ENCODE measurements around the gene CRYBG3.

Gene CRYBG3

DNA sequence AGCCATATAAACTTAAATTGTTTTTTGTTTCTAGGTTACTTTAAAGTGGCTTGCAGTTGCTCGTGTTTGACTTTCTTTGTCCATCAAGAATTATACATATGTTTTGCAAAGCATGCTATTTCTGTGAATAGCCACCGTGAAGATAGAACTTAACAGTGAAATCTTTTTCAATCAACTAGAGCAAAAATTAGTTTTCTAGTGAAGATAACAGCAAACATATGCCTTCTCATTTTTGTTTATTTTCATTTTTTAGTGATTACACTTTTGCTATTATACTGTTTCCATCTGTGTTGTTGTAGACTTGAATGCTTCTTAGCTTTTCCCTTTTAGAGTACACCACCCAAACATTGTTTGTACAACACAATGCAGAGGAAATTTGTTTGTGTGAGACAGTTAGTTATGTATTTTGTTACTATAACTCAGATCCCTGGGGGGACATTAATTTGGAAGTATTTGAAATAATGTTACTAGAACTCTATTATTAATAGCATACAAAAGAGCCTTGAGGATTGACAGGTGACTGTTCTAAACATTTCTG lies 62.8 kb downstream of the CRYBG3 start:
- no peak for DNase-seq
- Histone ChIP-seq H3K27ac (no peak overlapping the region), H3K4me3 (no peak overlapping the region), H3K27me3 (no peaks in the 10 kb centered on the region), H3K4me1 (no peaks in the 10 kb centered on the region), H3K9me3 (no peaks in the 10 kb centered on the region), H3K36me3 (peaks cover 32 to 37% (median 35%) of the 10 kb centered on the region in 3 donors)
- TF ChIP-seq, protein P1, sequence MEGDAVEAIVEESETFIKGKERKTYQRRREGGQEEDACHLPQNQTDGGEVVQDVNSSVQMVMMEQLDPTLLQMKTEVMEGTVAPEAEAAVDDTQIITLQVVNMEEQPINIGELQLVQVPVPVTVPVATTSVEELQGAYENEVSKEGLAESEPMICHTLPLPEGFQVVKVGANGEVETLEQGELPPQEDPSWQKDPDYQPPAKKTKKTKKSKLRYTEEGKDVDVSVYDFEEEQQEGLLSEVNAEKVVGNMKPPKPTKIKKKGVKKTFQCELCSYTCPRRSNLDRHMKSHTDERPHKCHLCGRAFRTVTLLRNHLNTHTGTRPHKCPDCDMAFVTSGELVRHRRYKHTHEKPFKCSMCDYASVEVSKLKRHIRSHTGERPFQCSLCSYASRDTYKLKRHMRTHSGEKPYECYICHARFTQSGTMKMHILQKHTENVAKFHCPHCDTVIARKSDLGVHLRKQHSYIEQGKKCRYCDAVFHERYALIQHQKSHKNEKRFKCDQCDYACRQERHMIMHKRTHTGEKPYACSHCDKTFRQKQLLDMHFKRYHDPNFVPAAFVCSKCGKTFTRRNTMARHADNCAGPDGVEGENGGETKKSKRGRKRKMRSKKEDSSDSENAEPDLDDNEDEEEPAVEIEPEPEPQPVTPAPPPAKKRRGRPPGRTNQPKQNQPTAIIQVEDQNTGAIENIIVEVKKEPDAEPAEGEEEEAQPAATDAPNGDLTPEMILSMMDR (IDR thresholded peaks at IDR 0.05) = no peak
- intact Hi-C loops (cut with DNase I; ENCODE audit: low total_unique reads) = no loop called here

DNA sequence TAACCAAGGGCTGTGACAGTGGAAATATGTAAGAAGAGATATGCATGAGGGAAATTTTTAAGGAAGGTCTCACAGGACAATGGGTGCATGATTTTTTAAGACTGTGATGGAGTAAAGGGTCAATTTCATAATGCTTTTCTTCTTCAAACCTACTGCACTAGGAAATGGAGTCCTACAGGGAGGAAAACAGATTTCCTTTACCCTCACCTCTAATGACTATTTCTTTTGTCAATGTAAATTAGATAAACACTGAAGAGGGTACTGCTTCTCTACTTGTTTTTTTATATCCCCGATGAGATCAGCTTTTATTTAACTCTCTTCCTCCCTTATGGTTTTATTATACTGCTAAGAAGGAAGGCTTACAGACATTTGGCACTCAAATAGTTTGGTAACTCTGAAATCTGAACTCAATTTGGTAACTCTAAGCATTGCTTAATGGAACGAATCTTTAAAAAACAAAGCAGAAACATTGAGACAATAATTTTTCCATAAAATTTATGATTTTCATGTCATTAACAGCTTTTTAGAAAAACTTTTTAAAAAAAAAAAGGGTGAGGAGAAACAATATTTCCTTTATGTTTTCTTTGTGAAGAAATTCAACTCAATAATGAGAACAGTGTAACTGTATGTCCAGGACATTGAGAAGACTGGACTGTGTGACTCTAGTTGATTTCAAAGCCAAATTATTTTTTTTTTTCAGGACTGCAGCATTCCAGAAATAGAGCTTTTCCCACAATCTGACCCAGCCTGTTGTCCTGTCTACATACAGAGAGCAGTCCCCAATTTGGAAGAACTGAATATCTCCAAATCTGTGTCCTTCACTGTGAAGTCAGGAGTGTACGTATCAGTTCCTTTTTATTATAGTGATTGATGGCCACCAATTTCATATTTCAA lies 64.4 kb downstream of the CRYBG3 start:
- TF ChIP-seq, protein P1 (IDR thresholded peaks at IDR 0.05) = no peak
- no peak overlapping the region for H3K27ac ChIP-seq
- H3K36me3 ChIP-seq = peaks cover 29 to 38% (median 34%) of the 10 kb centered on the region in 3 donors

DNA sequence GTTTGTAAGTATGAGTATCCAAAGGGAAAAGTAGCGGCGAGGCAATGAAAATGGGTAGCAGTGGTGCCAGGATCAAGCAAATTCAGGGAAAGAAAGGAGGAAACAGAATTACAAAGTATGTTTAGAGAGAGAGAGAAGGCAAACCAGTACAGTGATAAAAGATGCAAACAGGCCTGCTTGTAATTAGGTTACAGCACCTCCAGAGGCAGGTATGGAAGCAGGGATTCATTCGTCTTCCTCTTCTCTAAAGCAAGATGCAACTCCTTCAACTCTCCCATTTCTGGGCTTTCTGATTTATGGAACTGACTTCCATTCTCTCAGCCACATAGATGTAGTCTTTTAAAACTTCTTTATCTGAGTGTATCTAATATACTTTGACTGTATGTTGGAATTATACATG lies 68.0 kb downstream of the CRYBG3 start:
- Histone ChIP-seq H3K27me3 (no peaks in the 10 kb centered on the region), H3K27ac (no peak overlapping the region), H3K9me3 (no peaks in the 10 kb centered on the region), H3K36me3 (peaks cover 24 to 40% (median 36%) of the 10 kb centered on the region in 3 donors), H3K4me3 (no peak overlapping the region), H3K4me1 (no peaks in the 10 kb centered on the region)
- no peak for DNase-seq
- intact Hi-C loops (cut with DNase I; ENCODE audit: low total_unique reads) = no loop called here
- TF ChIP-seq, protein P1 (IDR thresholded peaks at IDR 0.05) = no peak

More for the DNA sequence above, 64.4 kb downstream of the CRYBG3 start:
- Histone ChIP-seq H3K9me3 (no peaks in the 10 kb centered on the region), H3K4me1 (no peaks in the 10 kb centered on the region), H3K4me3 (no peak overlapping the region), H3K27me3 (no peaks in the 10 kb centered on the region)
- DNase-seq = no peak
- intact Hi-C loops (cut with DNase I; ENCODE audit: low total_unique reads) = no loop called here

DNA sequence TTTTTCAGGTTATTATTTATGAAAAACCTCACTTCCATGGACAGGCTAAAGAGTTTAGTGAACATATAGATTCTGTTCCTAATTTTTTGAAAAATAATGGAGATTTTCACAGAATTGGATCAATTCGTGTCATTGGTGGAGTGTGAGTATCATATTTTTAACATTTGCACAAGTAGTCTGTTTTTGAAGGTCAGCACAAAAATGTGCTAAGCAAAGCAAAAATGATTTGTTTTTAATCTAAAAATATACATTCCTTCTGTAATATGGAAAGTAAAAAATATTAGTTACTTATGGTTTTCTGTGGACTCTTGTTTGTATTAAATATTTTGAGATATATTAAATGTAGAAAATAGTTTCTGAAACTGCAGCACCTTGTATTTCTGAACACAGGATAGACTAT lies 71.0 kb downstream of the CRYBG3 start:
- no peaks in the 10 kb centered on the region for H3K27me3 ChIP-seq
- H3K36me3 ChIP-seq = peaks cover 20 to 44% (median 36%) of the 10 kb centered on the region in 3 donors
- DNase-seq = no peak
- TF ChIP-seq, protein P1 (IDR thresholded peaks at IDR 0.05) = no peak
- H3K4me3 ChIP-seq = no peak overlapping the region
- H3K4me1 ChIP-seq = no peaks in the 10 kb centered on the region
- intact Hi-C loops (cut with DNase I; ENCODE audit: low total_unique reads) = no loop called here
- H3K27ac ChIP-seq = no peak overlapping the region
- H3K9me3 ChIP-seq = no peaks in the 10 kb centered on the region

DNA sequence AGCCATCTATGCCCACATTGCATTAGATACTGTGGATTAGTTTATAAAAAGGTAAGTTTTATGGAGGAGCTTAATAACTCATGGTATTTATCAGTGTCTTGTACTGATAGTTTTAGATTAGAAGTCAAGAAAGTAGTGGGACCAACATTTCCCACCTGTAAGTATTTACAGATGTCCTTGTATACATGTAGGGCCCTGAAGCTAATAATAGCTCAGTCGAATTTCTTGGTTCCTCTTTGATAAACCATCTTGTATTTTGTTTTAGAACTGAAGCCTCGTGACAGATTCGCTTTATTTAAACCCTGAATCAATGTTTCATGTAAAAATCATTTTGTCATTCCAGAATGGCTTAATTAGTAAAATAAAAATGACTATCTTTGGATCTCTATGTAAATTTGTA lies 73.4 kb downstream of the CRYBG3 start:
- Histone ChIP-seq H3K36me3 (peaks cover 6 to 41% (median 18%) of the 10 kb centered on the region in 3 donors), H3K27ac (no peak overlapping the region), H3K27me3 (no peaks in the 10 kb centered on the region), H3K9me3 (no peaks in the 10 kb centered on the region), H3K4me3 (no peak overlapping the region), H3K4me1 (no peaks in the 10 kb centered on the region)
- TF ChIP-seq, protein P1 (IDR thresholded peaks at IDR 0.05) = no peak
- intact Hi-C loops (cut with DNase I; ENCODE audit: low total_unique reads) = no loop called here
- no peak for DNase-seq
